ENCODE data around the gene GPR162.

Gene GPR162

DNA sequence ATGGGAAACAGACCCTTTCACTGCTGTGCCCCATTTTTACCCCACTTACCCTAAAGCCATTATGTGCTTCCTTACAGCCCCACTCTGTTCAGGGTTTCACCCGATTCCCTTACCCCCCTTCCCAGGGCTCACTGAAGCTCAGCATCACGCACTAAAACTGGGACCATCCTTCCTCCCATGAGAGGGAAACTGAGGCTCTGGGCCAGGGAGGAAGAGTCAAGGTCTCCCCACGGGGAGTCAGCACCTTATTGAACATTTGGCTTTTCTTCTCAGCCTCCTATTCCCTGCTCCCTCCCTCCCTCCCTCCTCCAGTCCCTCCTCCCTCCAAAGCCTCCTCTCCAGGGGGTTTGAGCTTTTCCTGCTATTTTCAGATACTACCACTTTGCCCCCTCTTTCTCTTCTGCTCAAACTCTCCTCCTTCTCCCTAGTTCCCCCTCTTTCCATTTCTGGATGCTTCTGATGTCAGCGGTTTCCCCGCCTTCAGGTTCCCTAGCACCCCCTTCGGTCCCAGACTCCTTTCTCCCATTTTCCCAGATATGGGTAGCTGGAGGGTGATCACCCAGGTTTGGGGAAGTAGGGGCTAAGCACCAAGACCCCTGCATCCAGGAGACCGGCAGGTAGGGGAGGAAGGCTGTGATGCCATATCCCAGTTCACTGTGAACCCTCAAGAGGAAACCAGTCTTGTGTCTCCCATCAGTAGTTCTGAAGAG lies 960 bp downstream of the GPR162 start:
- no peak for DNase-seq (ENCODE audit: low spot score)

DNA sequence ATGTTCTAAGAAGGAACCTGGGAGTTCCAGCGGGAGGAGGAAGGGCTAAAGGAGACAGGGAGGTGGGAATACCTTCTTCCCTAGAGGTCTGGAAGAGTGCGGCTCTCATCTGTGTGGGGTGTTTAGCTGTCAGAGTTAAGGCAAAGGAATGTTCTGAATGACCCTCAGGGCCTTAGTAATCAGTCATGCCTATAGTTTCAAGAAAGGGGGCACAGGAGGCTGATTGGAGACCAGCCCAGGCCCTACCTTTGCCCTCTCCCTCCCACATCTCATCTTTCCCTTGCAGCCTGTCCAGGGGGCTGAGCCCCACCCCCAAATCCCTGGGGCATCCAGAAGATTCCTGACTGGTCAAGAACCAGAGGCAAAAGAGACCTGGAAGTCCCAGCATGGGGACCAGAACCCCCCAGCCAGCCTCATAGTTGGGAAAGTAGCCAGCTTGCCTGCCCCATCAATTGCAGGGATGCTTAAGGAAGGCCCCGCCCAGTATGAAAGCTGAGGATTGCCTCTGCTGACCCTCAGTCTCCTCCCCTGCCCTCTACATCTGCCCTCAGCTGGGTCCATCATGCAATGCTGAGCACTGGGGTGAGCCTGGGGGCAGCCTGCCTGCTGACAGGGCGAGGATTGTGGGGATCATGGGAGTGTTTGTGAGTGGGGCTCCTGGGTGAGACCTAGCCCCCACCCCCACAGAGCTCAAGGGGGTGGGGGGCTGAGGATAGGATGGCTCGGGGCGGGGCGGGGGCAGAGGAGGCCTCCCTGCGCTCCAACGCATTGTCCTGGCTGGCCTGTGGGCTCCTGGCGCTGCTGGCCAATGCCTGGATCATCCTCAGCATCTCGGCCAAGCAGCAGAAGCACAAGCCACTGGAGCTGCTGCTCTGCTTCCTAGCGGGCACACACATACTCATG lies 1.8 kb downstream of the GPR162 start:
- DNase-seq (ENCODE audit: low spot score) = no peak

DNA sequence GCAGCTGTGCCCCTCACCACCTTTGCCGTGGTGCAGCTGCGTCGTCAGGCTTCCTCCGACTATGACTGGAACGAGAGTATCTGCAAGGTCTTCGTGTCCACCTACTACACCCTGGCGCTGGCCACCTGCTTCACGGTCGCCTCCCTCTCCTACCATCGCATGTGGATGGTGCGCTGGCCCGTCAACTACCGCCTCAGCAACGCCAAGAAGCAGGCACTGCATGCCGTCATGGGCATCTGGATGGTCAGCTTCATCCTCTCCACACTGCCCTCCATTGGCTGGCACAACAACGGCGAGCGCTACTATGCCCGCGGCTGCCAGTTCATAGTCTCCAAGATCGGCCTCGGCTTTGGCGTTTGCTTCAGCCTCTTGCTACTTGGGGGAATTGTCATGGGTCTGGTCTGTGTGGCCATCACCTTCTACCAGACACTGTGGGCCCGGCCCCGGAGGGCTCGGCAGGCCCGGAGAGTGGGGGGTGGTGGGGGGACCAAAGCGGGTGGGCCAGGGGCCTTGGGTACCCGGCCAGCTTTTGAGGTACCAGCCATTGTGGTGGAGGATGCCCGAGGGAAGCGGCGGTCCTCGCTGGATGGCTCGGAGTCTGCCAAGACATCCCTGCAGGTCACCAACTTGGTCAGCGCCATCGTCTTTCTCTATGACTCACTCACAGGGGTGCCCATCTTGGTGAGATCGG lies 2.6 kb downstream of the GPR162 start:
- DNase-seq (ENCODE audit: low spot score) = no peak

DNA sequence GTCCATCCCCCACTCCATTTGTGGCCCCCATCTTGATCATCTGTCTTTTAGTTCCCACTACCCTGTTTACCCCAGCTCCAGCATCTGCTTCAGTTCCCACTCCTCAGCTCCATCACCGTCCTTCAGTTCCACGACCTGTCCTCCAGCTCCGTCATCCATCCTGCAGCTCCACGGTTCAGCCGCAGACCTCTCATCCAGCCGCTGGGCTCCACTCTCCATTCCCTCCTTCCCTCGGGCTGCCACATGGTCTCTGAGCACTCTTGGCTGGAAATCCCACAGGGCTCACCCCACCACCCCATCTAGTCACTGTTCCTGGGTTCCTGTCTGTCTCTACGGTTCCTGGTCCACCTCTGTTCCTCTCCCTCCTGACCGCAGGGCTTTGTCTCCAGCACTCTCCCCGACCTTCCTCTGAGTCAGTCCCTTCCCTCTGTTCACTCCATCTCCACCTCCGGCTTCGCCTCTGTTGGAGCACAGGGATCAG lies 3.3 kb downstream of the GPR162 start:
- no peak for DNase-seq (ENCODE audit: low spot score)

DNA sequence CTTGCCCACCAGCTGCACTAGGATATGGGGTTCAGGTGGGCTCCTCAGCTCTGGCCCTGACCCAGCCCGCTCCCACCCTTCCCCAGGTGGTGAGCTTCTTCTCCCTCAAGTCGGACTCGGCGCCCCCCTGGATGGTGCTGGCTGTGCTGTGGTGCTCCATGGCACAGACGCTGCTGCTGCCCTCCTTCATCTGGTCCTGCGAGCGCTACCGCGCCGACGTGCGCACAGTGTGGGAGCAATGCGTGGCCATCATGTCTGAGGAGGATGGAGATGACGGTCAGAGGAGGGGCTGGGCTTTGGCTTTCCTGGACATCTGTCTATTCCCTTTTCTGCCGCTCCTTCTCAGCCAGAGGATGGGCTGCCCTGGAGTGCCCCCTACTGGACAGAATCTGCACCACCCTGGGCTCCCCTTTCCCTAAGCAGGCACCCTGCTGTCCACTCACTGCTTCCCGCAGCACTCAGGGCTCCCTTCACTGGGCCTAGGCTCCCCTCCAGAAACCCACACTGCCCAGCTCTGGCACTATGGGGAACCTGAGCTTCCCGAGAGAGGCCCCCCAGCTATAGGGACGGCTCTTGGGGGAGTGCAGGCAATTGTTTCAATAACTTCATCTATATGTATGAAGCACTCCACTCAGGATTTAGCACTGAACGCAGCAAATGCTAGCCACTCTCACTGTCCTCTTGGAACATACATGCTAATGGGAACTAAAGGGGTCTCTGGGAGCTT lies 3.9 kb downstream of the GPR162 start:
- DNase-seq (ENCODE audit: low spot score) = peak; percentile 88

DNA sequence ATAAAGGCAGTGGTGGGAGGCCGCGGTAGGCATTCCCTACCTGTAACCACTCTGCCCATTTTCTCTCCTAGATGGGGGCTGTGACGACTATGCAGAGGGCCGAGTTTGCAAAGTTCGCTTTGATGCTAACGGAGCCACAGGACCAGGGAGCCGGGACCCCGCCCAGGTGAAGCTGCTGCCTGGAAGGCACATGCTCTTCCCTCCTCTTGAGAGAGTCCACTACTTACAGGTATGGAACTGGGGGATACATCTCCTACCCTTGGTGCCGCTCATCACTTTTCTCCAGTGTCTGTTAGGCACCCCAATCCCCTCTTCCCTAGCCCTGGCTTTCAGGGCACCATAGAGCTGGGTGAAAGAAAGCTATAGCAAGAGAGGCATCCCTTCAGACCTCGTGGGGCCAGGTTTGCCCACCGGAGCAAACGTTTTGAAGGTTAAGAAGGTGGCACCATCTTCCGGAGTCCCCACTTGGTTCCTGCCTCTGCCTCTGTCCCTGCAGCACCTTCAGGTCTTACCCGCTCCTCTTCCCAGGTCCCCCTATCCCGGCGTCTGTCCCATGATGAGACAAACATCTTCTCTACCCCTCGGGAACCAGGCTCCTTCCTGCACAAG lies 4.6 kb downstream of the GPR162 start:
- no peak for DNase-seq (ENCODE audit: low spot score)

DNA sequence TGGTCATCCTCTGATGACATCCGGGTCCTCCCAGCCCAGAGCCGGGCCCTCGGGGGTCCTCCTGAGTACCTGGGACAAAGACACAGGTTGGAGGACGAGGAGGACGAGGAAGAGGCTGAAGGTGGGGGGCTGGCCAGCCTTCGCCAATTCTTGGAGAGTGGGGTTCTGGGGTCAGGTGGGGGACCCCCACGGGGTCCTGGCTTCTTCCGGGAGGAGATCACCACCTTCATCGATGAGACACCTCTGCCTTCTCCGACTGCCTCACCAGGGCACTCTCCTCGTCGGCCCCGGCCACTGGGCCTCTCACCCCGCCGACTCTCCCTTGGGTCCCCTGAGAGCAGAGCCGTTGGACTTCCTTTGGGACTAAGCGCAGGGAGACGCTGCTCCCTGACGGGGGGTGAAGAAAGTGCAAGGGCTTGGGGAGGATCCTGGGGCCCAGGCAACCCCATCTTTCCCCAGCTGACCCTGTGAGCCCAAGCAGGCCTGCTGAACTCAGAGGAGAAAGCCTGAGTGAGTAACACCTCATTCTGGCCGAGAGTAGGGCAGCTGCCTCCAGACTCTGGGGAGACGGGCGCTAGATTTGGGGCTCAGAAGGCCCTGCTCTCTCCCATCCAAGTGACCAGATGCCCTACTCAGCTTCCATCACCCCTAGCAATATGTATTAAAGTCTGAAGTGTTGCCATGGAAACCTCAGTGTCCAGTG lies 5.3 kb downstream of the GPR162 start:
- no peak for DNase-seq (ENCODE audit: low spot score)

DNA sequence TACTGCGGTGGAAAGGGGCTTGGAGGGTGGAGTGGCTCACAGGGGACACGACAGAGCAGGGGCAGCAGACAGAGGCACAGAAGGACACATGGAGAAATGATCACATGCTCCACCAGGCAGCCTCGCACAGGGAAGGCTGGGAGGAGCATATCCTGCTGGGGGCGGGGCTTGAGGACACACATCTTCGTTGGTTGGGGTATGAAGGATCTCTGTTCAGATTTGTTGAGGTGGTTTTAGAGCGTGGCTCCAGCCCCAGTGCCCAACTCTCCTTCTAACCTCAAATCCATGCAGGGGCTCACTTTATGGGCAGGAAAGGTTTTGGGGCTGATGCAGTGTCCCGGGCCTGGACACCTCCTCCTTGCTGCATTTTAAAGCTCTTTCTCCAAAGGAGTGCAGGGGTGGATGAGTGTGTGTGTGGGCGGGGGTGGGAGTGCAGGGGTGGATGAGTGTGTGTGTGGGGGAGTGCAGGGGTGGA lies 5.9 kb downstream of the GPR162 start:
- DNase-seq (ENCODE audit: low spot score) = peak; percentile 89

DNA sequence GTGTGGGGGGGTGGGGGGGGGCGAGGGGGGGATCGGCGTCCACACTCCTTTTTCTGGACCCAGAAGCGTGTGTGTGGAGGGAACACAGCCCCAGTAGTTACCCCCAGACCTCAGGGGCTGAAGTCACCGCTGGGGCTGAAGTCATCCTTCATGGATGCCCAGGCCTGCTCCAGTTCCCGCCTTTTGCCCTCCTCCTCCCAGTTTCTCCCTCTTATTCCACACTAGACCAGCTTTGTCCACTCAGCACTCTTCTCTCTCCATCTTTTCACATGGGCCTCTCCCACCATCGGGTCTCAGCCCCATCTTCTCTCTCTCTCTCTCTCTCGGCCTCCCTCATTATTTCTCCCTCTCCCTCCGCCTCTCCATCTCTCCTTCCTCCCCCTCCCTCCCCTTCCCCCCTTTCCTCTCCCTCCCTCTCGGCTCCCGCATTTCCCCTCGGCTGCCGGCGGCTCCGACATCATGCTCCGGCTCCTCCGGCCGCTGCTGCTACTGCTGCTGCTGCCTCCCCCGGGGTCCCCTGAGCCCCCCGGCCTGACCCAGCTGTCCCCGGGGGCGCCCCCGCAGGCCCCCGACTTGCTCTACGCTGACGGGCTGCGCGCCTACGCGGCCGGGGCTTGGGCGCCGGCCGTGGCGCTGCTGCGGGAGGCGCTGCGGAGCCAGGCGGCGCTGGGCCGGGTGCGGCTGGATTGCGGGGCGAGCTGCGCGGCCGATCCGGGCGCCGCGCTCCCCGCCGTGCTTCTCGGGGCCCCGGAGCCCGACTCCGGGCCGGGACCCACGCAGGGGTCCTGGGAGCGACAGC lies 6.6 kb downstream of the GPR162 start, which contains the start of gene P3H3:
TSS of gene P3H3 (plus strand) at position 426 of the 799 bp plus-strand sequence. CDS start at position 460, 34 bp downstream.
- peak; percentile 71 for DNase-seq (ENCODE audit: low spot score)

DNA sequence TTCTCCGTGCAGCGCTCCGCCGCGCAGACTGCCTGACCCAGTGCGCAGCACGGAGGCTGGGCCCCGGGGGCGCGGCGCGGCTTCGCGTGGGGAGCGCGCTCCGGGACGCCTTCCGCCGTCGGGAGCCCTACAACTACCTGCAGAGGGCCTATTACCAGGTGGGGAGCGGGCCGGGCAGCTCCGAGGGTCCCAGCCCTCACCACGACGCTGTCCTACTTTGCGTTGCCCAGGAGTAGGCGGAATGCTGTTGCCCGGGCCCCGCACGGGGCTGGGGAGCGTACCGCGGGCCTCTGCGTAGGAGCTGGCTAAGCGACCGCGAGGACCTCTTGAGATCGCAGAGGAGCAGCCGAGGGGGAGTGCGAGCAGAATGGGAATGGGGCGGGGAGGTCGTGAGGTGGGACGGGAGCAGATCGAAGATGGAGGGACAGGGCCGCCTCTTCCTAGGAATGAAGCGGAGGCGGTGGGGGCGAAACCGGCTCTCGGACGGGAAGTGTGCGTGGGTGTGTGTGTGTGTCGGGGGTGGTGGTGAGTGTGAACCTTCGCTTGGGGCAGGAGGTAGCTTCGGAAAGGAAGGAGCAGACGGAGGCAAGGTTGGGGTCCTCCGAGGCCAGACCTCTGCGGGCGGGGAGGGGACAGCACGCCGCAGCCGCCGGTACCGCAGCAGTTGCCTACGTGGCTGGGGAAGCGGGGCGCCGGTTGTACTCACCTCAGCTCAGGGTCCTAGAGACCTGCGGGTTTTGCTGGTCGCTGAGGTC lies 7.3 kb downstream of the GPR162 start:
- DNase-seq (ENCODE audit: low spot score) = peak; percentile 65

DNA sequence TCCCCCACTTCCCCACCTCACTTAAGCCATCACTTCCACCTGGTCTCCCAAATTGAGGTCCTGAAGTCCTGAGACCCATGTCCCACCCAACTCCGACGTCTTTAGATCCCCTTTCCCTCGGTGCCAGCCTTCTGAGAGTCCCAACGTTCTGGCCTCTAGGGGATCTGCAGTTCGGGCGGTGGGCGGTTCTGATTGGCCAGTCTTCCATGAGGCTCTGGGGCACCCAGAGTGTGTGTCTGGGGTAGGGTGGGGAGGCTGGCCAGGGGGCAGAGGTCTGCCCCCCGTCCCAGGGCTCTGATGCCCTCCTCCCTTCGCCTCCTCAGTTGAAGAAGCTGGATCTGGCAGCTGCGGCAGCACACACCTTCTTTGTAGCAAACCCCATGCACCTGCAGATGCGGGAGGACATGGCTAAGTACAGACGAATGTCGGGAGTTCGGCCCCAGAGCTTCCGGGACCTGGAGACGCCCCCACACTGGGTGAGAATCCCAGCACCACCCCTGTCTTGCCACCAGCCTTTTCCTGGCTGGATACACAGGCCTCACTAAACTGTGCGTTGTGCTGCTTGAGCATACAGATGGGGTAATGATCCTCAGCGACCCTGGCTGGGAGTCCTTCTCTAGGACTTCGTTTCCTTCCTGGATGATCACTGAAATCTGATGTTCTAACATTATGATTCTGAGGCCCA lies 8.1 kb downstream of the GPR162 start:
- DNase-seq (ENCODE audit: low spot score) = no peak

DNA sequence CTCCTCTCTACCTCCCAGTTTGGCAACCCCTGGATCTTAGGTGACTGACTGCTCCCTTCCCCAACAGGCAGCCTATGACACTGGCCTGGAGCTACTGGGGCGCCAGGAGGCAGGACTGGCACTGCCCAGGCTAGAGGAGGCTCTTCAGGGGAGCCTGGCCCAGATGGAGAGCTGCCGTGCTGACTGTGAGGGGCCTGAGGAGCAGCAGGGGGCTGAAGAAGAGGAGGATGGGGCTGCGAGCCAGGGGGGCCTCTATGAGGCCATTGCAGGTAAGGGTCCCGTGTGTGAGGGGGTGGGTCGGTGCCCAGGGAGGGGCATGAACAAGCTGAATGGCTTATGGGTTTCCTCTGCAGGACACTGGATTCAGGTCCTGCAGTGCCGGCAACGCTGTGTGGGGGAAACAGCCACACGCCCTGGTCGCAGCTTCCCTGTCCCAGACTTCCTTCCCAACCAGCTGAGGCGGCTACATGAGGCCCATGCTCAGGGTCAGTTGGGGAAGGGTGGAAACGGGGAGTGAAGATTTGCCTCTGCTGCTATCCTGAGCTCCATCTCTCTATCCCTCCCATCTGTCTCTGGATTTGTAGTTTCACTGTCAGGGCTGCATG lies 8.8 kb downstream of the GPR162 start:
- no peak for DNase-seq (ENCODE audit: low spot score)

DNA sequence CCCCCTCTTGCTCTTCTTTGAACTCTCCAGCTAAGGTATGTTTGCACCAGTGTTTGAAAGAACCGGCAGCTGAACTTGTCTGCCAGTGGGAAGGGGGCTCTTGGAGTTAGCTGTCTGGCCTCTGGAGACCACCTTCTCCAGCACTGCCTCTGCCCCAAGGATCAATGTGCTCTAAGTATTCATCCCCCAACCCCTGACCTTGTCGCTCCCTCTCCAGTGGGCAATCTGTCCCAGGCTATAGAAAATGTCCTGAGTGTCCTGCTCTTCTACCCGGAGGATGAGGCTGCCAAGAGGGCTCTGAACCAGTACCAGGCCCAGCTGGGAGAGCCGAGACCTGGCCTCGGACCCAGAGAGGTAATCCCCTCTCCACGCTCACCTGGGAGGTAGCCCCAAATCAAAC lies 9.4 kb downstream of the GPR162 start:
- no peak for DNase-seq (ENCODE audit: low spot score)

DNA sequence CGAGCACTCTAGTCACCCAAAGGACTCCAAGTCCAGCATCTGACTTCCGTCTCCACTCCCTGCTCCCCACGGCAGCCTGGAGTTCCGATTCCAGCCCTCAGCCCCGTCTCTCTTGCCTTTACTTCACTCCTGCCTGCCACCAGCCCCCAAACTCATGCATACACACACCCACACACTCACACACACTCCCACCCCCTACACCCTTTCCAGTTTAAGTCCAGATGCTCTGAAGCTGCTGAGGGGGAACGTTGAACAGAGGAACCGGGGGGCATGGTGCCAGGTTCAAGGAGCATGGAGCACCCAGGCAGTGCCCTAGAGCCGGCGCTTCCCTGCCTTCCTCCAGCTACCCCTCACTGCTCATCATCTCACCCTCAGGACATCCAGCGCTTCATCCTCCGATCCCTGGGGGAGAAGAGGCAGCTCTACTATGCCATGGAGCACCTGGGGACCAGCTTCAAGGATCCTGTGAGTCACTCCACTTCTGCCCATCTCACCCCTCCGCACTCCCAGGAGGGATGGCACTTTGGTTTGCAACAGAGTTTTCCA lies 9.9 kb downstream of the GPR162 start:
- DNase-seq (ENCODE audit: low spot score) = no peak

DNA sequence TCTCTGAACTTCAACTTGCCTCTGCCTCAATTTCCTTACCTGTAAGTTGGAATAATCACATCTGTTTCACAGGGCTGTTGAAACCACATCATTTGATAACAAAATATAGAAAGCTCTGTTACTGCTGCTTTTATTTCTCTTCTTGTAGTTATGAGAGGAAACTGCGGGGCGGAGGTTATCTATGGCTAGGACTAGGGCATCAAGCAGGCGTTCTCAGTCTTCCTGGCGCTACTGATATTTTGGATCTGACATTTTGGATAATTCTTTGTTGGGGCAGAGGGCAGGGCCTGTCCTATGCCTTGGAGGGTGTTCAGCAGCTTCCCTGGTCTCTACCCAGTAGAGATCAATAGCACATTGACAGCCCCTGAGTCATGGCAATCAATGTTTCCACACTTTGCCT lies 10.5 kb downstream of the GPR162 start:
- no peak for DNase-seq (ENCODE audit: low spot score)

DNA sequence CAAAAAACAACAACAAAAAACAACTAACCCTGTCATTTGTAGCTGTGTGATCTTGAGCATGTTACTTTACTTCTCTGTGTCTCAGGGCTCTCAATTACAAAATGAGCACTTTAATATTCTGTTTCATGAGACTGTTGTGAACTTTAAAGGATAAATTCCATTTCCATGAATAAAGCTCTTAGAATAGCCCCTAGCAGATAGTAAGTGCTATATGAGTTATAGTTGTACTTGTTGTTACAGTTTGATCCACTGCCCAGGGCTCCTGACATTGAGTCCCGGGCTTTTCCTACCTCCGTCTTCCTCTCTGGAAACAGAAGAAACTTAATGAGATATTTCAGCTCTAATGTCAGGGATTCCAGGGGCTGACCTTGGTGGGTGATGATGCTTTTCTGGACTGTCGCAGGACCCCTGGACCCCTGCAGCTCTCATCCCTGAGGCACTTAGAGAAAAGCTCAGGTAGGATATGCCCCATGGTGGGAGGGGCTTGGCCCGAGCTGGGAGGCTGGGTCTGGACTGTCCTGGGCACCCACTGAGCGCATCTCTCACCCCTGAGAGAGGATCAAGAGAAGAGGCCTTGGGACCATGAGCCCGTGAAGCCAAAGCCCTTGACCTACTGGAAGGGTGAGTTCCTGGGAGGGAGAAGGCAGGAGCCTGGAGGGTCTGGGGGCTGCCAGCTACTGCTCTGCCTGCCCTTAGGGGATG lies 11.7 kb downstream of the GPR162 start:
- no peak for DNase-seq (ENCODE audit: low spot score)

DNA sequence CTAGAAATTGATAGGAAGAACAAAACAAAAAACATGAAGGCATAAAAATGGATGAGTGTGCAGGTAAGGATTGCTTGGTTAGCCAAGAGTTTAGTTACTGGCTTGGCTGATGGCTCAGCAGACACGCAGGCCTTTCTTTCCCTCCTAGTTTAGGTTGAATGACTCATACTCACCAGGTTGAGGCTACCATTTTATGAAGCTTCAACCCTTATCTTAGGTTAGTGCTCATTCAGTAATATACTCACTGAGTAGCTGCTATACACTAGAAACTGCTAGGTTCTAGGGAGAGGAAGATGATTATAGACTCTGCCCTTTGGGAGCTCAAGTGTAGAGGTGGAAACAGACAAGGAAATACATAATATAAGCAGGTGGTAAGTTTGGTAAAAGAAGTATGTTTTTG lies 12.6 kb downstream of the GPR162 start:
- no peak for DNase-seq (ENCODE audit: low spot score)

Measured in SW480 (cell line).